ENCODE results near the gene ETNK2.

- TF ChIP-seq CTCF (conservative IDR thresholded peaks at IDR 0.05; ENCODE audit: low read depth in 2 of 2) (no peak), POLR2AphosphoS5 (IDR thresholded peaks at IDR 0.05; ENCODE audit: low read depth) (no peak), CREB1 (CRISPR knock-in tag; IDR thresholded peaks at IDR 0.05; ENCODE audit: low read depth) (no peak), EZH2 (IDR thresholded peaks at IDR 0.05; ENCODE audit: low read depth, unreplicated experiment) (no peak), ETS1 (IDR thresholded peaks at IDR 0.05) (no peak), JUNB (IDR thresholded peaks at IDR 0.05; ENCODE audit: unreplicated experiment) (no peak), EZH2phosphoT487 (IDR thresholded peaks at IDR 0.05; ENCODE audit: unreplicated experiment) (no peak), REST (IDR thresholded peaks at IDR 0.05; ENCODE audit: unreplicated experiment) (no peak), STAT1 (IDR thresholded peaks at IDR 0.05; ENCODE audit: unreplicated experiment) (no peak)
These were observed 44.4 kb upstream of the ETNK2 start, which contains the start of gene KISS1 for GRCh38 chr1:204196068-204196795.
